ENCODE measurements around the gene APOL3. TPM values are rescaled to one million over a fixed set of nuclear protein-coding genes. Genes with fewer than 3 reads are reported as not detected.
A peak's percentile ranks its signal among the peaks of the same experiment; 100 is the strongest.
"Not testable (repeated sequence)": the region's sequence is repeated elsewhere in the genome, so short reads cannot be mapped to it uniquely, and the experiment has no call there.

Gene APOL3
- total RNA-seq (100 to 1,000 TPM in 1 of 9 donors, 10 to 100 TPM in 7, 1 to 10 TPM in 1; 8.9 to 123 (median 31.4) TPM), polyA plus RNA-seq (10 to 100 TPM; 21.7 to 28.5 (median 22.1) TPM)
- long read RNA-seq, donor 1 = 0 reads
- long read RNA-seq, donor 2, partial matches to known transcripts = 0 of 1 reads
- long read RNA-seq, donor 2, other reads (novel, unspliced or antisense) = 0 of 1 reads
- long read RNA-seq, donor 3, partial matches to known transcripts = 0 of 2 reads
- long read RNA-seq, donor 3, other reads (novel, unspliced or antisense) = 0 of 2 reads
- long read RNA-seq, donor 4, partial matches to known transcripts = 8 of 10 reads
- long read RNA-seq, donor 4, other reads (novel, unspliced or antisense) = 0 of 10 reads
- long read RNA-seq, donor 5, transcript APOL3-205 (4 exons, 2,214 nt) = major isoform, 5 of 39 reads
- long read RNA-seq, donor 5, partial matches to known transcripts = 21 of 39 reads
- long read RNA-seq, donor 5, other reads (novel, unspliced or antisense) = 7 of 39 reads
- long read RNA-seq, donor 6, transcript APOL3-205 (4 exons, 2,214 nt) = major isoform, 5 of 10 reads
- long read RNA-seq, donor 6, partial matches to known transcripts = 1 of 10 reads
- long read RNA-seq, donor 6, other reads (novel, unspliced or antisense) = 2 of 10 reads
- long read RNA-seq, donor 7, partial matches to known transcripts = 0 of 1 reads
- long read RNA-seq, donor 7, other reads (novel, unspliced or antisense) = 0 of 1 reads
- long read RNA-seq, donor 8 = 0 reads
- long read RNA-seq, donor 9, partial matches to known transcripts = 0 of 2 reads
- long read RNA-seq, donor 9, other reads (novel, unspliced or antisense) = 0 of 2 reads
- long read RNA-seq, donor 10 = 0 reads

- peak within 1 kb of the TSS in 4 of 5 donors; percentile 26 to 84 (median 54) for H3K27ac ChIP-seq
- TF ChIP-seq, protein P1, sequence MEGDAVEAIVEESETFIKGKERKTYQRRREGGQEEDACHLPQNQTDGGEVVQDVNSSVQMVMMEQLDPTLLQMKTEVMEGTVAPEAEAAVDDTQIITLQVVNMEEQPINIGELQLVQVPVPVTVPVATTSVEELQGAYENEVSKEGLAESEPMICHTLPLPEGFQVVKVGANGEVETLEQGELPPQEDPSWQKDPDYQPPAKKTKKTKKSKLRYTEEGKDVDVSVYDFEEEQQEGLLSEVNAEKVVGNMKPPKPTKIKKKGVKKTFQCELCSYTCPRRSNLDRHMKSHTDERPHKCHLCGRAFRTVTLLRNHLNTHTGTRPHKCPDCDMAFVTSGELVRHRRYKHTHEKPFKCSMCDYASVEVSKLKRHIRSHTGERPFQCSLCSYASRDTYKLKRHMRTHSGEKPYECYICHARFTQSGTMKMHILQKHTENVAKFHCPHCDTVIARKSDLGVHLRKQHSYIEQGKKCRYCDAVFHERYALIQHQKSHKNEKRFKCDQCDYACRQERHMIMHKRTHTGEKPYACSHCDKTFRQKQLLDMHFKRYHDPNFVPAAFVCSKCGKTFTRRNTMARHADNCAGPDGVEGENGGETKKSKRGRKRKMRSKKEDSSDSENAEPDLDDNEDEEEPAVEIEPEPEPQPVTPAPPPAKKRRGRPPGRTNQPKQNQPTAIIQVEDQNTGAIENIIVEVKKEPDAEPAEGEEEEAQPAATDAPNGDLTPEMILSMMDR (IDR thresholded peaks at IDR 0.05) = no peak
- TF ChIP-seq POLR2A (IDR thresholded peaks at IDR 0.05) = peak in 1 of 2 donors; percentile 60
- no peaks in the 10 kb centered on the region for H3K9me3 ChIP-seq (replicated peaks in 1 of 3)
- DNase-seq = peak; percentile 44 to 88 (median 60)
- H3K4me3 ChIP-seq = peak within 1 kb of the TSS in 1 of 4 donors; percentile 38
- 41 to 55% (median 49%) methylated on average over 3 of the region's 3 CpGs for WGBS, 4 donors
- H3K4me1 ChIP-seq (replicated peaks in 1 of 2) = peaks cover 19 to 29% of the 10 kb centered on the region in 2 donors
- intact Hi-C loops (cut with DNase I) = no loop called here
- no peaks in the 10 kb centered on the region for H3K27me3 ChIP-seq
- no peaks in the 10 kb centered on the region for H3K36me3 ChIP-seq (replicated peaks in 1 of 2)
These were observed at the start of gene APOL3 for GRCh38 chr22:36160499-36160942. TSS of gene APOL3 (minus strand) at chr22:36160755. CDS start at chr22:36149055, 11,700 bp downstream.

GRCh38 chr22:36210224-36210623 is 49.7 kb upstream of the APOL3 start:
- no peak for DNase-seq
- TF ChIP-seq, protein P1 (IDR thresholded peaks at IDR 0.05) = no peak
- TF ChIP-seq POLR2A (IDR thresholded peaks at IDR 0.05) = no peak
- Histone ChIP-seq H3K4me1 (replicated peaks in 1 of 2) (no peaks in the 10 kb centered on the region), H3K4me3 (no peak overlapping the region), H3K36me3 (replicated peaks in 1 of 2) (no peaks in the 10 kb centered on the region), H3K9me3 (replicated peaks in 1 of 3) (no peaks in the 10 kb centered on the region), H3K27ac (no peak overlapping the region), H3K27me3 (no peaks in the 10 kb centered on the region)
- 59 to 78% (median 68%) methylated on average over 3 of the region's 3 CpGs for WGBS, 4 donors
- intact Hi-C loops (cut with DNase I) = no loop called here

DNA sequence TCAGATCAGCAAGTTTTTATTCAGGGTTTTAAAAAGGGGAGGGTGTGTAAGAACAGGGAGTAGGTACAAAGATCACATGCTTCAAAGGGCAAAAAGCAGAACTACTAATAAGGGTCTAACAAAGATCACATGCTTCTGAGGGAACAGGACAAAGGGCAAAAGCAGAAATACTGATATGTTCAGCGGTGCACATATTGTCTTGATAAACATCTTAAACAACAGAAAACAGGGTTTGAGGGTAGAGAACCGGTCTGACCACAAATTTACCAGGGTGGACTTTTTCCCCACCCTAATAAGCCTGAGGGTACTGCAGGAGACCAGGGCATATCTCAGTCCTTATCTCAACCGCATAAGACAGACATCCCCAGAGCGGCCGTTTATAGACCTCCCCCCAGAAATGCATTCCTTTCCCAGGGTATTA is 48.9 kb upstream of the APOL3 start:
- H3K4me3 ChIP-seq; H3K27me3 ChIP-seq; H3K9me3 ChIP-seq (replicated peaks in 1 of 3); intact Hi-C loops (cut with DNase I); H3K4me1 ChIP-seq (replicated peaks in 1 of 2); H3K36me3 ChIP-seq (replicated peaks in 1 of 2); DNase-seq; H3K27ac ChIP-seq: not testable (repeated sequence)
- 81 to 88% (median 85%) methylated on average over 5 of the region's 5 CpGs for WGBS, 4 donors

- TF ChIP-seq, protein P1 (IDR thresholded peaks at IDR 0.05) = no peak
- no peak for TF ChIP-seq POLR2A (IDR thresholded peaks at IDR 0.05)
- 88 to 100% (median 92%) methylated on average over 1 of the region's 1 CpG for WGBS, 4 donors
- Histone ChIP-seq H3K36me3 (replicated peaks in 1 of 2) (no peaks in the 10 kb centered on the region), H3K4me3 (no peak overlapping the region), H3K4me1 (replicated peaks in 1 of 2) (no peaks in the 10 kb centered on the region), H3K27ac (no peak overlapping the region), H3K27me3 (no peaks in the 10 kb centered on the region), H3K9me3 (replicated peaks in 1 of 3) (no peaks in the 10 kb centered on the region)
- intact Hi-C loops (cut with DNase I) = no loop called here
- DNase-seq = no peak
These were observed 48.4 kb upstream of the APOL3 start for GRCh38 chr22:36208914-36209313.

Measured in adrenal gland (tissue), 19 donors.